GM06990 (cell line): ENCODE data around the gene ABCA7.
A peak's percentile ranks its signal among the peaks of the same experiment; 100 is the strongest.

ENCODE experiments used
- DNase-seq: peaks from one replicate; pipeline ENCODE4 v3.0.0-alpha.2; 2011; ENCODE audit not compliant: insufficient read length; ENCODE audit errors: extremely low read depth
- H3K27me3 ChIP-seq: replicated peaks from 2 replicates; pipeline ENCODE4 v1.6.0; 2011; ENCODE audit warnings: low read length; ENCODE audit not compliant: control insufficient read depth, insufficient read depth
- H3K36me3 ChIP-seq: 2 replicates; pipeline ENCODE4 v1.5.1; 2011; ENCODE audit warnings: low read length; ENCODE audit not compliant: control insufficient read depth, insufficient read depth
- H3K4me3 ChIP-seq: replicated peaks from 2 replicates; pipeline ENCODE4 v1.5.1; 2011; ENCODE audit warnings: low read depth, mild to moderate bottlenecking, control low read depth, low read length
- TF ChIP-seq, protein P1 (sequence below): IDR thresholded peaks from 2 replicates; pipeline ENCODE4 v1.5.1; 2011; ENCODE audit warnings: low read length, control low read depth, mild to moderate bottlenecking, inconsistent platforms; ENCODE audit not compliant: insufficient read depth, poor library complexity, severe bottlenecking

Gene ABCA7

DNA sequence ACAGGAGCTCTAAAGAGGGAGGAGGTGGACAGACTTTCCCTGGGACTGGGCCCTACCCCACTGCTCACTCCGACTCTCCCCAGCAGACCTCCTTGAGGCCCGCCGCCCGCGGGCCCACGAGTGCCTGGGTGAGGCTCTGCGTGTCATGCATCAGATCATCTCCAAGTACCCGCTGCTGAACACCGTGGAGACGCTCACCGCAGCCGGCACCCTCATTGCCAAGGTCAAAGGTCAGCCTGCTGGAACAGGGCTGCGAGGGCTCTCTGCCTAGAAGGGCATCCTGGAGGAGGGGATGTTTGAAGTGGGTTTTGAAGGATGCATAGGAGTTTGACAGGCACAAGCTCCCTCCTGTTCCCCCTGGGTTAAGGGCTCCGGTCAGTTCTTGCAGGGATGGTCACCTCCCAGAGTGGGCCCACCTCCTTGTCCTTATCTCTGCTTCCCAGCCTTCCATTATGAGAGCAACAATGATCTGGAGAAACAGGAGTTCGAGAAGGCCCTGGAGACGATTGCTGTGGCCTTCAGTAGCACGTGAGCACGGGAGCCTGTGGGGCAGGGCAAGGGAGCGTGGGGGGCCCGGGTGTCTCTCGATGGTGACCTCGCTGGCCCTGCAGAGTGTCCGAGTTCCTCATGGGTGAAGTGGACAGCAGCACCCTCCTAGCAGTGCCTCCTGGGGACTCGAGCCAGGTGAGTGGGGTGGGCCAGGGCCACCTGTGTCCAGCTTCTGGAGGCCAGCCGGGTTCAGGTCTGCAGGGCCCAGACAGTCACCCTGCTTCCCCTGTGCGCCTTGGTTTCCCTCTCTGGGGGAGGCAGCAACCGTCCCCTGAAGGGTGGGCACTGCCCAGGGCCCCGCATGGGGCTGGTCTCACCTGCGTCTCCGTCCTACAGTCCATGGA lies 33.4 kb downstream of the ABCA7 start:
- Histone ChIP-seq H3K27me3 (no peaks in the 10 kb centered on the region), H3K4me3 (no peak overlapping the region), H3K36me3 (peaks cover 31% of the 10 kb centered on the region)
- TF ChIP-seq, protein P1, sequence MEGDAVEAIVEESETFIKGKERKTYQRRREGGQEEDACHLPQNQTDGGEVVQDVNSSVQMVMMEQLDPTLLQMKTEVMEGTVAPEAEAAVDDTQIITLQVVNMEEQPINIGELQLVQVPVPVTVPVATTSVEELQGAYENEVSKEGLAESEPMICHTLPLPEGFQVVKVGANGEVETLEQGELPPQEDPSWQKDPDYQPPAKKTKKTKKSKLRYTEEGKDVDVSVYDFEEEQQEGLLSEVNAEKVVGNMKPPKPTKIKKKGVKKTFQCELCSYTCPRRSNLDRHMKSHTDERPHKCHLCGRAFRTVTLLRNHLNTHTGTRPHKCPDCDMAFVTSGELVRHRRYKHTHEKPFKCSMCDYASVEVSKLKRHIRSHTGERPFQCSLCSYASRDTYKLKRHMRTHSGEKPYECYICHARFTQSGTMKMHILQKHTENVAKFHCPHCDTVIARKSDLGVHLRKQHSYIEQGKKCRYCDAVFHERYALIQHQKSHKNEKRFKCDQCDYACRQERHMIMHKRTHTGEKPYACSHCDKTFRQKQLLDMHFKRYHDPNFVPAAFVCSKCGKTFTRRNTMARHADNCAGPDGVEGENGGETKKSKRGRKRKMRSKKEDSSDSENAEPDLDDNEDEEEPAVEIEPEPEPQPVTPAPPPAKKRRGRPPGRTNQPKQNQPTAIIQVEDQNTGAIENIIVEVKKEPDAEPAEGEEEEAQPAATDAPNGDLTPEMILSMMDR: no peak
- no peak for DNase-seq

DNA sequence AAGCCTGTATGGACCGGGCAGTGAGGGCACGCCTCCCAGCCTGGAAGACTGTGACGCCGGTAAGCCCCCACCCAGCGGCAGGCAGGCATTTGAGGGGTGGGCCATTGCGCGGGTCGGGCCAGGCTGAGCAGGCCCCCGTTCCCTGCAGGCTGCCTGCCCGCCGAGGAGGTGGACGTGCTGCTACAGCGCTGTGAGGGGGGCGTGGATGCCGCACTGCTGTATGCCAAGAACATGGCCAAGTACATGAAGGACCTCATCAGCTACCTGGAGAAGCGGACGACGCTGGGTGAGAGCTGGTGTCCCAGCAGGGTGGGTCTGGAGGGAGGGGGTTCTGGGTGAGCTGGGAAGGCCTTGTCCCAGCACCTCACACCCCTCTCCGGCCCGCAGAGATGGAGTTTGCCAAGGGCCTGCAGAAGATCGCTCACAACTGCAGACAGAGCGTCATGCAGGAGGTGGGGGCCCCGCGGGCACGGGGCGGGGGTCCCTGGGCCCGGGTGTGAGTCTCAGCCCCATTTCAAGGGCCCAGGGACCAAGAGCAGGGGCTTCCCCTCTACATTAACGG lies 34.1 kb downstream of the ABCA7 start:
- TF ChIP-seq, protein P1: no peak
- H3K36me3 ChIP-seq: peaks cover 32% of the 10 kb centered on the region
- peak overlapping the region; percentile 31 for H3K4me3 ChIP-seq
- no peaks in the 10 kb centered on the region for H3K27me3 ChIP-seq
- DNase-seq: no peak

DNA sequence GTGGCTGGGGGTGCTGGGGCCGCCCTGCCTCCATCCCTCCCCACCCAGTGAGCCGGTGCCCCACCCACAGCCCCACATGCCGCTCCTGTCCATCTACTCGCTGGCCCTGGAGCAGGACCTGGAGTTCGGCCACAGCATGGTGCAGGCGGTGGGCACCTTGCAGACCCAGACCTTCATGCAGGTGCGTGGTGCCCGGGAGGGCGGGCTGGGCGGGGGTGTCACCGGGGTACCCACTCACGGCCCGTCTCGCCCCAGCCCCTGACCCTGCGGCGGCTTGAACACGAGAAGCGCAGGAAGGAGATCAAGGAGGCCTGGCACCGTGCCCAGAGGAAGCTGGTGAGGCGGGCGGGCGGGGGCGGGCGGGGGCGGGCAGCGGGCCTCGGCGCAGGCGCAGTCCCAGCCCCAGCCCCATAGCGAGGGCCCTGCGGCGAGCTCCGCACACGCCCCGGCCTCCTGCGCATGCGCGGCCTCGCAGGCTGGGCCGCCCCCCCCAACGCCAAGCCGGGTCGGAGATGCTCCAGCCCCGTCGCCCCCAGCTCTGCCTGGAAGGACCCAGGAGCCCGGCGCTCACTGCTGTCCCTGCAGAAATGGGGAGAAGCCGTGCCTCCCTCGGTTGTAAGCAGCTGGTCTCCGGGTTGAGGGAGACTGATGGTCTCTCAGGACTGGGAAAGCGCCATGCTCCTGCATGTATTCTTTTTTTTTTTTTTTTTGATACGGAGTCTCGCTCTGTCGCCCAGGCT lies 34.8 kb downstream of the ABCA7 start:
- TF ChIP-seq, protein P1: no peak
- Histone ChIP-seq H3K27me3 (no peaks in the 10 kb centered on the region), H3K4me3 (peak overlapping the region; percentile 45), H3K36me3 (peaks cover 35% of the 10 kb centered on the region)
- peak; percentile 85 for DNase-seq

DNA sequence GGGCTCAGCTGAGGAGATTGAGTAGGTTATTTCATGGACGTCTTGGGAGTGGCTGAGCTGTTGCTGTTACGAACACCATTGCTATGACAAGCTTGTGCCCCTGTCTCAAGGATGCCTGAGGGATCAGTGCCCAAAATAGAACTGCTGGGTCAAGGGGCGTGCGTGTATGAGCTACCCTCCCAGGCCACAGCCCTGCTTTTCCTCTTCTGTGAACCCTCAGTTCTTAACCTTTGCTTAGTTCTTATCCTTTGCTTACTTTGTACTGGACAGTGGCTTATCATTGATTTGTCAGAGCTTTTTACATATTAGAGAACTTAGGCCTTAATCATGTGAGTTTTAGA lies 36.1 kb downstream of the ABCA7 start:
- H3K4me3 ChIP-seq: no peak overlapping the region

GRCh38 chr19:1076951-1077350 lies 37.0 kb downstream of the ABCA7 start:
- peaks cover 50% of the 10 kb centered on the region for H3K36me3 ChIP-seq
- TF ChIP-seq, protein P1: no peak
- H3K4me3 ChIP-seq: peak overlapping the region; percentile 10; the same call in 1 of the 2 replicates
- H3K27me3 ChIP-seq: no peaks in the 10 kb centered on the region
- DNase-seq: peak; percentile 87

More for the DNA sequence above, 36.1 kb downstream of the ABCA7 start:
- TF ChIP-seq, protein P1: no peak
- DNase-seq: no peak
- H3K27me3 ChIP-seq: no peaks in the 10 kb centered on the region
- peaks cover 44% of the 10 kb centered on the region for H3K36me3 ChIP-seq
